Thyroid gland (tissue), 4 donors: Measurements from ENCODE around the gene CYP21A2.
"Not testable (repeated sequence)": the region's sequence is repeated elsewhere in the genome, so short reads cannot be mapped to it uniquely, and the experiment has no call there.

Experiments used
- CTCF ChIP-seq, 6 experiments: fragments of 200-600 bp in 3 of 6; fragments of 450-650 bp in 3 of 6; sonication (generic) in 3 of 6; IDR thresholded peaks; one replicate each; pipeline ENCODE4 v1.5.1; 2016 to 2019; ENCODE audit warnings: antibody characterized with exemption in 6 of 6, mild to moderate bottlenecking in 2 of 6, inconsistent platforms in 1 of 6, moderate library complexity in 1 of 6
- POLR2A ChIP-seq, 2 donors: fragments of 450-650 bp; IDR thresholded peaks; one replicate each; pipeline ENCODE4 v1.6.1; 2017; ENCODE audit warnings: antibody characterized with exemption in 2 of 2, mild to moderate bottlenecking in 2 of 2, moderate library complexity in 1 of 2

GRCh38 chr6:32028631-32029030, 9.6 kb upstream of the CYP21A2 start:
- not testable (repeated sequence) for TF ChIP-seq POLR2A, CTCF (IDR thresholded peaks at IDR 0.05)
